Measurements from ENCODE around the gene SLC35E1.

Gene SLC35E1

GRCh38 chr19:16591803-16592556, 19.8 kb upstream of the SLC35E1 start:
- H3K36me3 ChIP-seq = no peaks in the 10 kb centered on the region
- no peak overlapping the region for H3K4me3 ChIP-seq (ENCODE audit: low read depth in 1 of 2, low read length in 1 of 2)
- H3K27me3 ChIP-seq = no peaks in the 10 kb centered on the region
- H3K27ac ChIP-seq = no peak overlapping the region
- no peaks in the 10 kb centered on the region for H3K9me3 ChIP-seq
- peaks cover 54 to 65% of the 10 kb centered on the region in 2 experiments for H3K4me1 ChIP-seq (ENCODE audit: control insufficient read depth in 1 of 2, insufficient read depth in 1 of 2, low read depth in 1 of 2, low read length in 1 of 2)
- TF ChIP-seq CTCF (IDR thresholded peaks at IDR 0.05) = no peak

GRCh38 chr19:16590876-16591802, 18.9 kb upstream of the SLC35E1 start:
- Histone ChIP-seq H3K27ac (no peak overlapping the region), H3K36me3 (no peaks in the 10 kb centered on the region), H3K9me3 (no peaks in the 10 kb centered on the region), H3K27me3 (no peaks in the 10 kb centered on the region), H3K4me3 (ENCODE audit: low read depth in 1 of 2, low read length in 1 of 2) (no peak overlapping the region), H3K4me1 (ENCODE audit: control insufficient read depth in 1 of 2, insufficient read depth in 1 of 2, low read depth in 1 of 2, low read length in 1 of 2) (peaks cover 62 to 73% of the 10 kb centered on the region in 2 experiments)
- TF ChIP-seq CTCF (IDR thresholded peaks at IDR 0.05) = no peak

GRCh38 chr19:16589917-16590316, 17.7 kb upstream of the SLC35E1 start:
- Histone ChIP-seq H3K4me1 (ENCODE audit: control insufficient read depth in 1 of 2, insufficient read depth in 1 of 2, low read depth in 1 of 2, low read length in 1 of 2) (peaks cover 68 to 82% of the 10 kb centered on the region in 2 experiments), H3K27ac (no peak overlapping the region), H3K4me3 (ENCODE audit: low read depth in 1 of 2, low read length in 1 of 2) (no peak overlapping the region), H3K36me3 (no peaks in the 10 kb centered on the region), H3K27me3 (no peaks in the 10 kb centered on the region), H3K9me3 (no peaks in the 10 kb centered on the region)
- no peak for TF ChIP-seq CTCF (IDR thresholded peaks at IDR 0.05)

- H3K9me3 ChIP-seq = no peaks in the 10 kb centered on the region
- peaks cover 68 to 82% of the 10 kb centered on the region in 2 experiments for H3K4me1 ChIP-seq (ENCODE audit: control insufficient read depth in 1 of 2, insufficient read depth in 1 of 2, low read depth in 1 of 2, low read length in 1 of 2)
- TF ChIP-seq CTCF (IDR thresholded peaks at IDR 0.05) = no peak
- peak overlapping the region; percentile 30 to 45 for H3K4me3 ChIP-seq (ENCODE audit: low read depth in 1 of 2, low read length in 1 of 2)
- no peaks in the 10 kb centered on the region for H3K36me3 ChIP-seq
- H3K27me3 ChIP-seq = no peaks in the 10 kb centered on the region
- H3K27ac ChIP-seq = peak overlapping the region; percentile 85
Measured at GRCh38 chr19:16588824-16589577, 16.8 kb upstream of the SLC35E1 start.
